Activated CD4-positive, alpha-beta T cell treated with anti-CD3 and anti-CD28 coated beads for 4 hours (primary cell): ENCODE data around the gene DEFB114.

Source experiments
- DNase-seq, 2 donors: peaks; one replicate each; pipeline ENCODE4 v3.0.0-alpha.2; 2020

Gene DEFB114

GRCh38 chr6:49934770-49935169 is 29.2 kb downstream of the DEFB114 start:
- DNase-seq: no peak

GRCh38 chr6:49933526-49933925 is 30.4 kb downstream of the DEFB114 start:
- no peak for DNase-seq

DNA sequence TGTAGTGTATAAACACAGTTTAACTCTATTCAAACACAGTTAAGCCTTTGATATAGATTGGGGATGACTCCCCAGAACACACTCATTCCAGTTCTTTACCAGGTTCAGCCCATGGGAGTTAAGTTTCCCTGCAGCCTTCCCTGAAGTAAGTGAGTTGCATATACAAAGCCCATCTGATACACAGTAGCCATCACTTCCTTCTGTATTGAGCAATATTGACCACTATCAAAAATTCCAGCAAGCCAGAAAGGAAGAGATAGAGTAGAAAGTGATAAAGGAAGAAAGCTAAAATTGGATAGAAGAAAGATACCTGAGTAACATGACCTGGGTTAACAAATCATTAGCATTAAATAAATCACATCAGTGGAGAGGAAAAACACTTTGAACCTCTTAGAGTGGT is 34.6 kb downstream of the DEFB114 start:
- no peak for DNase-seq

DNA sequence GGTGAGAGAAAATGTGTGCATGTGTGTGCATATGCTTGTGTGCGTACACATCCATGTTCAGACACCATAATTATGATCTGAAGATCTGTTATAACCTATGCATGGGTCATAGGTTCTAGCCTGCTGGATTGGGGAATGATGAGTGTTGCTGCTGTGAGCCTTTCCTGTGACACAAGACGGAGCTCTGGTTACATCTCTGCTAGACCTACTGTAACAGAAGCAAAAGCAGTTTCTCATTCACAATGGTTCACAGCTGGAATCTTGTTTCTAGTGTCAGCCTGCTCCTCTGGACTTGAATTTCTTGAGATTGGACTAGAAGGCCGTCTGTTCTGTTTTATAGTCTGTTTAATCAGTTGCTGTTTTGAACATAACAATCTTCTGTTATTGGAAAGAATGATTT is 40.1 kb downstream of the DEFB114 start:
- no peak for DNase-seq

DNA sequence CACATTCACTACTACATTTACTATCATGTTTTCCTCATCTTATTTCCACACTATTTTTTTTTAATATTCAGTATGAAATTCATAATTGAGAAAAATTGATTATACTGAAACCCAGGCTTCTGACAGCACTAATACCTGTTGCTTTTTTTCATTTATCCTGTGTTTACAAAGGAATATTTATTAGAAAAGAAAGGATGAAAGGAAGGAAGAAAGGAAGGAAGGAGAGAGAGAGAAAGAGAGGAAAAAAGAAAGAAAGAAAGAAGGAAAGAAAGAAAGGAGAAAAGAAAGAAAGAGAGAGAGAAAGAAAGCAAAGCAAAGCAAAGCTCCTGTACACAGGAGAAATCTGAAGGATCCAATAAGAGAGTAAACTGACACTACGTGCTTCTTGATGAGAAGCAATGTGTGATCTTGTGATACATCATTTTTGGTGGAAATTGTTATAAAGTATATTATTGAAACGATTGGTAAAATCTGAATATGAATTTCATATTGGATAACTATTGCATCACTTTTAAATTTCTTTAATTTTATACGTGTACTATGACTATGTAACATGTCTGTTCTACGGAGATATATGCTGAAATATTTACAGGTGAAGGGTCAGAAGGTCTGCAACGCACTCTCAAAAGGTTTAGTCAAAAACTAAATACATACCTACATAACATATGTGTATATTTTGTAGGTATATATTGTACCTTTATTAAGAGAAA is 43.9 kb downstream of the DEFB114 start:
- no peak for DNase-seq

GRCh38 chr6:49919261-49919660 is 44.7 kb downstream of the DEFB114 start:
- DNase-seq: no peak

GRCh38 chr6:49918787-49919186 is 45.2 kb downstream of the DEFB114 start:
- no peak for DNase-seq

DNA sequence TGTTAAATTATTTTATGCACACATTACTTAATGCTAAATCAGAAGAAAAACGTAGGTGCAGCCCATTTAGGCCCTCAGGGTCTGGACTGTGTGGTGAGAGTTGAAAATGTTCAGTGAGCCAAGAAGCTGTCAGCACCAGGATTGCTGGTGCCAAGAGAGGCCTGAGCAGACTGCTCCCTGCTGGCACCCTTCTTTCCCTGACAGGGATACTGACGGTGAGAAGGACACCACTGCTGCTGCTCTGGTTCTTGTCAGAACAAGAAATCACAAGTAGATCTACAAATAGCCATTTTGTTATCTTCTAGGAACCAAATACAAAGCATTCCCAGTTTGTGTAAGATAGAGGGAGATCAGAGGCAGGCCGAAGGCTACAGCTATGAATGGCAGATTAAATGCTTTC is 48.9 kb downstream of the DEFB114 start:
- DNase-seq: no peak

GRCh38 chr6:49913636-49914375 is 50.2 kb downstream of the DEFB114 start:
- no peak for DNase-seq

GRCh38 chr6:49912196-49912595 is 51.8 kb downstream of the DEFB114 start:
- no peak for DNase-seq

GRCh38 chr6:49911252-49911651 is 52.7 kb downstream of the DEFB114 start:
- no peak for DNase-seq
